Lower lobe of right lung (tissue), 2 donors: Measurements from ENCODE around the gene PML. TPM values are rescaled to one million over a fixed set of nuclear protein-coding genes. Genes with fewer than 3 reads are reported as not detected.
A peak's percentile ranks its signal among the peaks of the same experiment; 100 is the strongest.

Source experiments
- ATAC-seq, 2 donors: fragments of 200-7000 bp; cut with Tn5 transposase; one replicate each; pipeline ENCODE4 v1.9.1; 2020 to 2022; ENCODE audit warnings: mild to moderate bottlenecking in 2 of 2, moderate library complexity in 2 of 2
- DNase-seq: peaks from one replicate; pipeline ENCODE4 v3.0.0-alpha.2; 2020
- H3K27ac ChIP-seq: fragments of 200-600 bp; one replicate; pipeline ENCODE4 v1.8.0; 2022
- H3K27me3 ChIP-seq: fragments of 200-600 bp; one replicate; pipeline ENCODE4 v1.8.0; 2022; ENCODE audit warnings: low read depth
- H3K36me3 ChIP-seq: fragments of 200-600 bp; one replicate; pipeline ENCODE4 v1.8.0; 2022; ENCODE audit warnings: mild to moderate bottlenecking
- H3K4me1 ChIP-seq: fragments of 200-600 bp; one replicate; pipeline ENCODE4 v1.8.0; 2022
- H3K4me3 ChIP-seq: fragments of 200-600 bp; one replicate; pipeline ENCODE4 v1.8.0; 2022; ENCODE audit warnings: mild to moderate bottlenecking
- H3K9me3 ChIP-seq: fragments of 200-600 bp; one replicate; pipeline ENCODE4 v1.8.0; 2022
- intact Hi-C: fragments of 100-400 bp; cut with DNase I; formaldehyde crosslinking; loops from one replicate; pipeline ENCODE4 v1.11.0; 2022
- long read RNA-seq: library from polyadenylated mRNA; unstranded; transcript quantifications from one replicate; pipeline ENCODE4 v2.0.0, GENCODE V29; 2021
- total RNA-seq: library from RNA; stranded (reverse); fragmentation: NEBNext Ultra II Directional; extraction: Animal tissue kit (Norgen Biotek cat#: 25700); gene quantifications from one replicate; pipeline ENCODE4 v1.2.1, GENCODE V29; 2021
- TF ChIP-seq, protein P1 (sequence below): fragments of 200-600 bp; IDR thresholded peaks from one replicate; pipeline ENCODE4 v1.8.0; 2022; ENCODE audit warnings: antibody characterized with exemption, mild to moderate bottlenecking
- donor health status: DM: no; HTN: yes; CAD: no; lungs with severe emphysema.

PML gene, protein sequence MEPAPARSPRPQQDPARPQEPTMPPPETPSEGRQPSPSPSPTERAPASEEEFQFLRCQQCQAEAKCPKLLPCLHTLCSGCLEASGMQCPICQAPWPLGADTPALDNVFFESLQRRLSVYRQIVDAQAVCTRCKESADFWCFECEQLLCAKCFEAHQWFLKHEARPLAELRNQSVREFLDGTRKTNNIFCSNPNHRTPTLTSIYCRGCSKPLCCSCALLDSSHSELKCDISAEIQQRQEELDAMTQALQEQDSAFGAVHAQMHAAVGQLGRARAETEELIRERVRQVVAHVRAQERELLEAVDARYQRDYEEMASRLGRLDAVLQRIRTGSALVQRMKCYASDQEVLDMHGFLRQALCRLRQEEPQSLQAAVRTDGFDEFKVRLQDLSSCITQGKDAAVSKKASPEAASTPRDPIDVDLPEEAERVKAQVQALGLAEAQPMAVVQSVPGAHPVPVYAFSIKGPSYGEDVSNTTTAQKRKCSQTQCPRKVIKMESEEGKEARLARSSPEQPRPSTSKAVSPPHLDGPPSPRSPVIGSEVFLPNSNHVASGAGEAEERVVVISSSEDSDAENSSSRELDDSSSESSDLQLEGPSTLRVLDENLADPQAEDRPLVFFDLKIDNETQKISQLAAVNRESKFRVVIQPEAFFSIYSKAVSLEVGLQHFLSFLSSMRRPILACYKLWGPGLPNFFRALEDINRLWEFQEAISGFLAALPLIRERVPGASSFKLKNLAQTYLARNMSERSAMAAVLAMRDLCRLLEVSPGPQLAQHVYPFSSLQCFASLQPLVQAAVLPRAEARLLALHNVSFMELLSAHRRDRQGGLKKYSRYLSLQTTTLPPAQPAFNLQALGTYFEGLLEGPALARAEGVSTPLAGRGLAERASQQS
- total RNA-seq, result 79.4 TPM
- long read RNA-seq, full-length matches to known transcripts, result 33 of 96 reads
- long read RNA-seq, partial matches to known transcripts, result 45 of 96 reads
- long read RNA-seq, other reads (novel, unspliced or antisense), result 18 of 96 reads

DNA sequence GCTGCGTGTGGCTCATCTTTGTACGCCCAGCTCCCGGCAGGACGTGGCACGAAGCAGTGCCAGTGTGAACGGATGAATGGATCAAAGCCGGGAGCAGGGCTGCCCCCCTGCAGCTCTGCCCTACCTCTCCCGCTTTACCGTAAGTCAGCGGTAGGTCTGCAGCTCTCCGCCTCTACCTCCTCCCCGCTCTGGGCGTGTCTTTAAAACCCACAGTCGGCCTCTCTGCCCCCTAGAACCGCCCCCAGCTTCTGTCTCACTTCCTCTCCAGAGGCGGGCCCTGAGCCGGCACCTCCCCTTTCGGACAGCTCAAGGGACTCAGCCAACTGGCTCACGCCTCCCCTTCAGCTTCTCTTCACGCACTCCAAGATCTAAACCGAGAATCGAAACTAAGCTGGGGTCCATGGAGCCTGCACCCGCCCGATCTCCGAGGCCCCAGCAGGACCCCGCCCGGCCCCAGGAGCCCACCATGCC, at the start of gene PML:
Gene PML (plus strand): TSS at position 304 of the 471 bp plus-strand sequence. CDS start 97 bp downstream, at position 401.
- ATAC-seq (peak; percentile 92), DNase-seq (peak; percentile 99)
- H3K4me1 ChIP-seq, result peaks cover 85% of the 10 kb centered on the region
- peak within 1 kb of the TSS; percentile 75 for H3K4me3 ChIP-seq
- peak within 1 kb of the TSS; percentile 91 for H3K27ac ChIP-seq
- peaks cover 18% of the 10 kb centered on the region for H3K36me3 ChIP-seq
- intact Hi-C loops, result loop anchor here (10.0 kb wide), 1 partner anchor 50 kb away; no protein-coding TSS in a partner anchor
- TF ChIP-seq, protein P1, sequence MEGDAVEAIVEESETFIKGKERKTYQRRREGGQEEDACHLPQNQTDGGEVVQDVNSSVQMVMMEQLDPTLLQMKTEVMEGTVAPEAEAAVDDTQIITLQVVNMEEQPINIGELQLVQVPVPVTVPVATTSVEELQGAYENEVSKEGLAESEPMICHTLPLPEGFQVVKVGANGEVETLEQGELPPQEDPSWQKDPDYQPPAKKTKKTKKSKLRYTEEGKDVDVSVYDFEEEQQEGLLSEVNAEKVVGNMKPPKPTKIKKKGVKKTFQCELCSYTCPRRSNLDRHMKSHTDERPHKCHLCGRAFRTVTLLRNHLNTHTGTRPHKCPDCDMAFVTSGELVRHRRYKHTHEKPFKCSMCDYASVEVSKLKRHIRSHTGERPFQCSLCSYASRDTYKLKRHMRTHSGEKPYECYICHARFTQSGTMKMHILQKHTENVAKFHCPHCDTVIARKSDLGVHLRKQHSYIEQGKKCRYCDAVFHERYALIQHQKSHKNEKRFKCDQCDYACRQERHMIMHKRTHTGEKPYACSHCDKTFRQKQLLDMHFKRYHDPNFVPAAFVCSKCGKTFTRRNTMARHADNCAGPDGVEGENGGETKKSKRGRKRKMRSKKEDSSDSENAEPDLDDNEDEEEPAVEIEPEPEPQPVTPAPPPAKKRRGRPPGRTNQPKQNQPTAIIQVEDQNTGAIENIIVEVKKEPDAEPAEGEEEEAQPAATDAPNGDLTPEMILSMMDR, result no peak
- no peaks in the 10 kb centered on the region for H3K27me3 ChIP-seq
- no peaks in the 10 kb centered on the region for H3K9me3 ChIP-seq

DNA sequence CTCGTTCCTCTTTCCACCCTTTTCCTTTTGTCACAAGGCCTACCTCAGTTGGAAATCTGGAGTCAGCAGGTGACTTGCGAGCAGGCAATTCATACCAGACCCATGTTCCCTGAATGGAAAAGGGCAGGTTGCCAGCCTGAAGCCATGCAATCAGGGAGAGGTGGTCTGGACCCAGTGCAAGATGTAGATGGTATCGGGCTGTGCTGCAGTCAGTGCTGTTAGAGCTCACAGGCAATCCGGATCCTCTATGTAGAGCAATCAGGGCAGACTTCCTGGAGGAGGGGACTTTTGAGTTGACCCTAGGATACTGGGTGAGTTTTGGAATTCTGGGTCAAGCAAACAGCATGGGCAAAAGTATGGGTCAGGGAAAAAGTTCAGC, 49.4 kb upstream of the PML start:
- Histone ChIP-seq H3K4me3 (no peak overlapping the region), H3K27ac (no peak overlapping the region), H3K27me3 (no peaks in the 10 kb centered on the region), H3K36me3 (no peaks in the 10 kb centered on the region), H3K9me3 (no peaks in the 10 kb centered on the region), H3K4me1 (no peaks in the 10 kb centered on the region)
- TF ChIP-seq, protein P1, result no peak
- intact Hi-C loops, result no loop called here
- ATAC-seq (no peak), DNase-seq (no peak)

DNA sequence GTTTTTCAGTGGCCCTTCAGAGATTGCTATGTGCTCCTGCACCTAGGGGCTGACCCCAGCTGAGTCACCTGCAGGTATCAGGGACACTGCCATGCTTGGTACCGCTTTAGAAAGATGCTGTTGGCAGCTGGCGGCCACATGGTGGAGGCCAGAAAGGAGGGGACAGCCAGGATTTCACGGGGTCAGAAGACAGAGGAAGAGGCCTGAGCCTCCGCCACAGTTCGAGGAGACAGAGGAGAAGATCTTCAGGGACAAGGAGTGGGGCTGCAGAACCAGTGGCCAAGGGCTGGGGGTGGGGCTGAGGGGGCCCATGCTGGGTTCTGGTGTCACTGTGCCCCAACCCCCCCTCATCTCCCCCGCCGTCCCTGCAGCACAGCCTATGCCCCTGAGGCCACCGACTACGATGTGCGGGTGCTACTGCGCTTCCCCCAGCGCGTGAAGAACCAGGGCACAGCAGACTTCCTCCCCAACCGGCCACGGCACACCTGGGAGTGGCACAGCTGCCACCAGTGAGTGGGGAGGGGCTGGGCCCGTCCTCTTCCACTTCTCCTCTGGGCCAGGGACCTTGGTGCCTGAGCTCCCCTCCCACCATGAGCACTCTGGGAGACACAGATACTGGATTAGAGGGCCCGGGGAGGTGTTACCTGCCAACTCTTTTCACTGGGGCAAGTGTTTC, 48.3 kb upstream of the PML start:
- H3K4me3 ChIP-seq, result no peak overlapping the region
- H3K27me3 ChIP-seq, result no peaks in the 10 kb centered on the region
- no peak overlapping the region for H3K27ac ChIP-seq
- TF ChIP-seq, protein P1, result no peak
- peak; percentile 39 for DNase-seq
- ATAC-seq, result no peak
- H3K9me3 ChIP-seq, result no peaks in the 10 kb centered on the region
- intact Hi-C loops, result no loop called here
- no peaks in the 10 kb centered on the region for H3K4me1 ChIP-seq
- no peaks in the 10 kb centered on the region for H3K36me3 ChIP-seq

DNA sequence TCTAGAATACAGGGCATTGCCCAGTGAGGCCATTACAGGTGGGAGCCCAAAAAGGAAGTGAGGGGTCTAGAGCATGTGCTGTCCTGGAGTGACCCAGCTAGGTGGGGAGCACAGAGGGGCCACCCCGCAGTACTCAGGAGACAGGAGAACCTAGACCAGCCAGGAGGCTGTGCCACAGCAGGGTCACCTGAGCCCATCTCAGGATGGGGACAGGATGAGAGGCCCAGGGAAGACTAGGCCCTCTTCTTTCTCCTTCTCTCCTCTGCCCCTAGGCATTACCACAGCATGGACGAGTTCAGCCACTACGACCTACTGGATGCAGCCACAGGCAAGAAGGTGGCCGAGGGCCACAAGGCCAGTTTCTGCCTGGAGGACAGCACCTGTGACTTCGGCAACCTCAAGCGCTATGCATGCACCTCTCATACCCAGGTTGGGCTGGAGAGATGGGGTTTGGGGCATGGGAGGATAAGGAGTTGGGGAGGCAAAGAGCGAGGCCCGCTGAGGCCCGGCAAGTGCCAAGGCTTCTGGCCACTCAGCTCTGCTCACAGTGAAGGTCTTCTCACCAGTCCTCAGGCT, 47.6 kb upstream of the PML start:
- TF ChIP-seq, protein P1, result no peak
- ATAC-seq, result no peak
- DNase-seq, result peak; percentile 18
- Histone ChIP-seq H3K36me3 (no peaks in the 10 kb centered on the region), H3K27me3 (no peaks in the 10 kb centered on the region), H3K27ac (no peak overlapping the region), H3K4me1 (peaks cover 5% of the 10 kb centered on the region), H3K9me3 (no peaks in the 10 kb centered on the region), H3K4me3 (no peak overlapping the region)
- intact Hi-C loops, result no loop called here

DNA sequence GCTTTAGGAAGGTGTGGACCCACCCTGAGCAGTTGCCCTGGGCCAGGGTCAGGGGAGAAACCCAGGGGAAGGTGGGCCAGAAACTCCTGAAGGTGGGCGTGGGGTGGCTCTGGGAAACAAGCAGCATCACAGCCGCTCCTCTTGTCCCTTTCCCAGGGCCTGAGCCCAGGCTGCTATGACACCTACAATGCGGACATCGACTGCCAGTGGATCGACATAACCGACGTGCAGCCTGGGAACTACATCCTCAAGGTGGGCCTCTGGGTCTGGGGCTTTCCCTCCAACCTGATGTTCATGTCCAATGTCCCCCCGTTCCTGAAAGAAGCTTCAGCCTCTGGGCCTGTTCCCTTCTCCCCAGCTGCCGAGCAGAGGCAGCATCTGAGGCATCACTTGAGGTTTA, 46.9 kb upstream of the PML start:
- Histone ChIP-seq H3K4me1 (peaks cover 13% of the 10 kb centered on the region), H3K9me3 (no peaks in the 10 kb centered on the region), H3K4me3 (no peak overlapping the region), H3K27me3 (no peaks in the 10 kb centered on the region), H3K36me3 (no peaks in the 10 kb centered on the region), H3K27ac (no peak overlapping the region)
- ATAC-seq, result no peak
- TF ChIP-seq, protein P1, result no peak
- peak; percentile 18 for DNase-seq
- intact Hi-C loops, result no loop called here
